Measurements from ENCODE around the gene FAM241B. TPM values are rescaled to one million over a fixed set of nuclear protein-coding genes. Genes with fewer than 3 reads are reported as not detected.

Gene FAM241B
- polyA plus RNA-seq, 1 of the 3 experiments (the other 2 are of a cell fraction): 16.0 TPM

DNA sequence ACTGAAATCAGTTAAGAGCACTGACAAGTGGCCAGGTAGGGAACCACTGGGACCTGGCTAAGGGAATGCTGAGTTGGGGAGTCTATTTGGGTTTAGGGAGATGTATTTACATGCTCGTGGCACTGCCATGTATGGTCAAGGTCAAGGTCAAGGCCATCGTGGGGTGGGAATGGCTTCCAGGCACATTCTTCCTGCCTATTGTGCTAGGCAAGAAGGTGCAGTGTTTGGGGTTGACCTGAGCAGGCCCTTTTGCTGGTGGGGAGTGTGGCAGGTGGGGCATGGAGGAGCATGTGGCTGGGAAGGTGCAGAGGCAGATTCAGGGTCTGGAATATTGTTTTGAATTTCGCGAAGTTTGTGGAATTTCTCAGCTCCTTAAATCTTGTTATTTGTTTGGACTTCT is 17.8 kb downstream of the FAM241B start:
- DNase-seq: no peak
- TF ChIP-seq NRF1 (IDR thresholded peaks at IDR 0.05; ENCODE audit: low read depth, low read length) (no peak), GABPA (IDR thresholded peaks at IDR 0.05; ENCODE audit: low read depth) (no peak), MEF2A (IDR thresholded peaks at IDR 0.05; ENCODE audit: borderline replicate concordance, low read depth) (no peak), ELF1 (IDR thresholded peaks at IDR 0.05) (no peak)
- Histone ChIP-seq H3K4me2 (no peak overlapping the region), H3K79me2 (ENCODE audit: insufficient read depth) (no peaks in the 10 kb centered on the region), H4K20me1 (ENCODE audit: insufficient read depth) (no peaks in the 10 kb centered on the region), H3F3A (replicated peaks; ENCODE audit: insufficient read depth) (no peaks in the 10 kb centered on the region), H3K36me3 (replicated peaks in 1 of 2; ENCODE audit: control insufficient read depth in 1 of 2, insufficient read depth in 2 of 2, low read length in 1 of 2) (no peaks in the 10 kb centered on the region), H3K27me3 (ENCODE audit: insufficient read depth) (peaks cover 14% of the 10 kb centered on the region; the same call in 1 of the 2 replicates), H3K27ac (ENCODE audit: low read depth in 2 of 2, low read length in 1 of 2) (no peak overlapping the region), H3K9me3 (no peaks in the 10 kb centered on the region), H2AFZ (ENCODE audit: low read depth) (no peak overlapping the region), H3K4me1 (ENCODE audit: control insufficient read depth in 1 of 2, insufficient read depth in 2 of 2, low read depth in 1 of 2, low read length in 1 of 2) (peaks cover 0 to 12% of the 10 kb centered on the region in 2 experiments; a peak in 1 of 4 replicates), H3K9ac (no peak overlapping the region), H3K9me2 (no peaks in the 10 kb centered on the region), H3K4me3 (ENCODE audit: low read depth in 2 of 2, low read length in 1 of 2) (no peak overlapping the region)
- CTCF ChIA-PET: interaction anchor here (0.9 to 22.1 kb wide), 8 partner anchors 9 to 267 kb away, joined by 3 to 571 read pairs (median 68); partner anchors contain the start of gene COL13A1
- POLR2A ChIA-PET: no interaction called here
- 61% methylated on average over 4 of the region's 4 CpGs for WGBS (ENCODE audit: low lambda C conversion rate)

GRCh38 chr10:69648461-69648860 is 18.4 kb downstream of the FAM241B start:
- no peaks in the 10 kb centered on the region for H3K9me3 ChIP-seq
- peaks cover 0 to 12% of the 10 kb centered on the region in 2 experiments; a peak in 1 of 4 replicates for H3K4me1 ChIP-seq (ENCODE audit: control insufficient read depth in 1 of 2, insufficient read depth in 2 of 2, low read depth in 1 of 2, low read length in 1 of 2)
- no peak overlapping the region for H3K4me2 ChIP-seq
- H2AFZ ChIP-seq (ENCODE audit: low read depth): no peak overlapping the region
- CTCF ChIA-PET: interaction anchor here (0.9 to 22.1 kb wide), 6 partner anchors 9 to 266 kb away, joined by 3 to 571 read pairs (median 80); partner anchors contain the start of gene COL13A1
- WGBS (ENCODE audit: low lambda C conversion rate): 57% methylated on average over 5 of the region's 5 CpGs
- H3K27me3 ChIP-seq (ENCODE audit: insufficient read depth): peaks cover 14% of the 10 kb centered on the region; the same call in 1 of the 2 replicates
- H4K20me1 ChIP-seq (ENCODE audit: insufficient read depth): no peaks in the 10 kb centered on the region
- no peak overlapping the region for H3K4me3 ChIP-seq (ENCODE audit: low read depth in 2 of 2, low read length in 1 of 2)
- no peak overlapping the region for H3K9ac ChIP-seq
- POLR2A ChIA-PET: no interaction called here
- no peaks in the 10 kb centered on the region for H3K79me2 ChIP-seq (ENCODE audit: insufficient read depth)
- H3K36me3 ChIP-seq (replicated peaks in 1 of 2; ENCODE audit: control insufficient read depth in 1 of 2, insufficient read depth in 2 of 2, low read length in 1 of 2): no peaks in the 10 kb centered on the region
- no peaks in the 10 kb centered on the region for H3F3A ChIP-seq (replicated peaks; ENCODE audit: insufficient read depth)
- no peak for DNase-seq
- no peak overlapping the region for H3K27ac ChIP-seq (ENCODE audit: low read depth in 2 of 2, low read length in 1 of 2)
- no peaks in the 10 kb centered on the region for H3K9me2 ChIP-seq
- TF ChIP-seq USF1 (IDR thresholded peaks at IDR 0.05; ENCODE audit: borderline replicate concordance, low read depth): no peak
- TF ChIP-seq REST (IDR thresholded peaks at IDR 0.05; ENCODE audit: low read depth, low read length): no peak
- TF ChIP-seq, protein P1, sequence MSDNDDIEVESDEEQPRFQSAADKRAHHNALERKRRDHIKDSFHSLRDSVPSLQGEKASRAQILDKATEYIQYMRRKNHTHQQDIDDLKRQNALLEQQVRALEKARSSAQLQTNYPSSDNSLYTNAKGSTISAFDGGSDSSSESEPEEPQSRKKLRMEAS (IDR thresholded peaks at IDR 0.05; ENCODE audit: low read depth): no peak
- TF ChIP-seq, protein P2, sequence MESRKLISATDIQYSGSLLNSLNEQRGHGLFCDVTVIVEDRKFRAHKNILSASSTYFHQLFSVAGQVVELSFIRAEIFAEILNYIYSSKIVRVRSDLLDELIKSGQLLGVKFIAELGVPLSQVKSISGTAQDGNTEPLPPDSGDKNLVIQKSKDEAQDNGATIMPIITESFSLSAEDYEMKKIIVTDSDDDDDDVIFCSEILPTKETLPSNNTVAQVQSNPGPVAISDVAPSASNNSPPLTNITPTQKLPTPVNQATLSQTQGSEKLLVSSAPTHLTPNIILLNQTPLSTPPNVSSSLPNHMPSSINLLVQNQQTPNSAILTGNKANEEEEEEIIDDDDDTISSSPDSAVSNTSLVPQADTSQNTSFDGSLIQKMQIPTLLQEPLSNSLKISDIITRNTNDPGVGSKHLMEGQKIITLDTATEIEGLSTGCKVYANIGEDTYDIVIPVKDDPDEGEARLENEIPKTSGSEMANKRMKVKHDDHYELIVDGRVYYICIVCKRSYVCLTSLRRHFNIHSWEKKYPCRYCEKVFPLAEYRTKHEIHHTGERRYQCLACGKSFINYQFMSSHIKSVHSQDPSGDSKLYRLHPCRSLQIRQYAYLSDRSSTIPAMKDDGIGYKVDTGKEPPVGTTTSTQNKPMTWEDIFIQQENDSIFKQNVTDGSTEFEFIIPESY (IDR thresholded peaks at IDR 0.05; ENCODE audit: borderline replicate concordance, low read depth): no peak
- no peak for TF ChIP-seq USF2 (IDR thresholded peaks at IDR 0.05; ENCODE audit: borderline replicate concordance, low read depth, low read length)
- no peak for TF ChIP-seq YY1 (IDR thresholded peaks at IDR 0.05; ENCODE audit: low read depth)
- TF ChIP-seq RFX5 (IDR thresholded peaks at IDR 0.05; ENCODE audit: low read length): no peak
- TF ChIP-seq NFIC (IDR thresholded peaks at IDR 0.05; ENCODE audit: borderline replicate concordance): no peak
- TF ChIP-seq MXI1 (IDR thresholded peaks at IDR 0.05; ENCODE audit: low read depth, low read length): no peak
- TF ChIP-seq JUND (IDR thresholded peaks at IDR 0.05): no peak
- no peak for TF ChIP-seq FOXM1 (IDR thresholded peaks at IDR 0.05; ENCODE audit: low read depth)
- no peak for TF ChIP-seq EP300 (IDR thresholded peaks at IDR 0.05; ENCODE audit: borderline replicate concordance in 1 of 2, low read depth in 1 of 2, low read length in 1 of 2)

All from SK-N-SH (cell line).